T-helper 1 cell treated with Interleukin-12 subunit alpha and Interleukin-12 subunit beta and Interleukin-4 antibody, amounts not matched to agents 30 μg/mL and 1 μg/mL, for 36 hours (primary cell): ENCODE data around the gene ZAR1L.
"Not testable (repeated sequence)": the region's sequence is repeated elsewhere in the genome, so short reads cannot be mapped to it uniquely, and the experiment has no call there.

ENCODE experiments used
- H3K27ac Mint-ChIP-seq: one replicate; pipeline ENCODE4 v1.8.0; 2021; ENCODE audit warnings: mild to moderate bottlenecking, mixed read lengths
- H3K27me3 Mint-ChIP-seq: one replicate; pipeline ENCODE4 v1.8.0; 2021; ENCODE audit warnings: low read depth, mixed read lengths
- H3K36me3 Mint-ChIP-seq: one replicate; pipeline ENCODE4 v1.8.0; 2021; ENCODE audit warnings: low read depth, mixed read lengths
- H3K4me1 Mint-ChIP-seq: one replicate; pipeline ENCODE4 v1.8.0; 2021; ENCODE audit warnings: low read depth, mixed read lengths
- H3K4me3 Mint-ChIP-seq: one replicate; pipeline ENCODE4 v1.8.0; 2021; ENCODE audit warnings: mild to moderate bottlenecking, moderate library complexity, mixed read lengths
- H3K9me3 Mint-ChIP-seq: one replicate; pipeline ENCODE4 v1.8.0; 2021; ENCODE audit warnings: mixed read lengths

The ZAR1L gene, protein sequence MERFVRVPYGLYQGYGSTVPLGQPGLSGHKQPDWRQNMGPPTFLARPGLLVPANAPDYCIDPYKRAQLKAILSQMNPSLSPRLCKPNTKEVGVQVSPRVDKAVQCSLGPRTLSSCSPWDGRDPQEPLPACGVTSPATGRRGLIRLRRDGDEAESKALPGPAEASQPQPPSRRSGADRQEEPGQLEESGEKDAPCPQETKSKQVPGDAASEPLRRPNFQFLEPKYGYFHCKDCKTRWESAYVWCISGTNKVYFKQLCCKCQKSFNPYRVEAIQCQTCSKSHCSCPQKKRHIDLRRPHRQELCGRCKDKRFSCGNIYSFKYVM

DNA sequence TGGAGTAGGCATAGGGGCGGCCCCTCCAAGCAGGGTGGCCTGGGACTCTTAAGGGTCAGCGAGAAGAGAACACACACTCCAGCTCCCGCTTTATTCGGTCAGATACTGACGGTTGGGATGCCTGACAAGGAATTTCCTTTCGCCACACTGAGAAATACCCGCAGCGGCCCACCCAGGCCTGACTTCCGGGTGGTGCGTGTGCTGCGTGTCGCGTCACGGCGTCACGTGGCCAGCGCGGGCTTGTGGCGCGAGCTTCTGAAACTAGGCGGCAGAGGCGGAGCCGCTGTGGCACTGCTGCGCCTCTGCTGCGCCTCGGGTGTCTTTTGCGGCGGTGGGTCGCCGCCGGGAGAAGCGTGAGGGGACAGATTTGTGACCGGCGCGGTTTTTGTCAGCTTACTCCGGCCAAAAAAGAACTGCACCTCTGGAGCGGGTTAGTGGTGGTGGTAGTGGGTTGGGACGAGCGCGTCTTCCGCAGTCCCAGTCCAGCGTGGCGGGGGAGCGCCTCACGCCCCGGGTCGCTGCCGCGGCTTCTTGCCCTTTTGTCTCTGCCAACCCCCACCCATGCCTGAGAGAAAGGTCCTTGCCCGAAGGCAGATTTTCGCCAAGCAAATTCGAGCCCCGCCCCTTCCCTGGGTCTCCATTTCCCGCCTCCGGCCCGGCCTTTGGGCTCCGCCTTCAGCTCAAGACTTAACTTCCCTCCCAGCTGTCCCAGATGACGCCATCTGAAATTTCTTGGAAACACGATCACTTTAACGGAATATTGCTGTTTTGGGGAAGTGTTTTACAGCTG, at the start of gene ZAR1L, which contains the start of gene BRCA2:
TSS of gene ZAR1L (minus strand) at position 126 of the 790 bp plus-strand sequence. CDS start 3,438 bp downstream, outside the sequence.
TSS of gene BRCA2 (plus strand) at position 271 of the 790 bp plus-strand sequence. CDS start 953 bp downstream, outside the sequence.
- no peaks in the 10 kb centered on the region for H3K27me3 Mint-ChIP-seq
- H3K36me3 Mint-ChIP-seq: peaks cover 11% of the 10 kb centered on the region
- H3K4me1 Mint-ChIP-seq: peaks cover 28% of the 10 kb centered on the region
- no peaks in the 10 kb centered on the region for H3K9me3 Mint-ChIP-seq
- H3K4me3 Mint-ChIP-seq: peak within 1 kb of the TSS; percentile 94
- H3K27ac Mint-ChIP-seq: peak within 1 kb of the TSS; percentile 100

DNA sequence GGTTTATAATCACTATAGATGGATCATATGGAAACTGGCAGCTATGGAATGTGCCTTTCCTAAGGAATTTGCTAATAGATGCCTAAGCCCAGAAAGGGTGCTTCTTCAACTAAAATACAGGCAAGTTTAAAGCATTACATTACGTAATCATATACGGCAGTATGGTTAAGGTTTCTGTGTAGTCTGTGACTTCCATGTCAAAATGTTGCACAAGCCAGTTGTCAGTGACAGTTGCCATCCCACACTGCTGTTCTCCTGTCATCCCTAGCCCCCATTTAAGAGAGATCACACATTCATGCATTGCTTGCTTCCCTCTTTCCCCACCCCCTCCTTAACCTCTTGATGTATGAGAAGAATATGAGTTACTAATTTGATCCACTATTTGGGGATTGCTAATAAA, 47.4 kb upstream of the ZAR1L start:
- Mint-ChIP-seq H3K9me3 (no peaks in the 10 kb centered on the region), H3K4me3 (no peak overlapping the region), H3K36me3 (peaks cover 17% of the 10 kb centered on the region), H3K27ac (no peak overlapping the region), H3K27me3 (no peaks in the 10 kb centered on the region), H3K4me1 (peaks cover 1% of the 10 kb centered on the region)

DNA sequence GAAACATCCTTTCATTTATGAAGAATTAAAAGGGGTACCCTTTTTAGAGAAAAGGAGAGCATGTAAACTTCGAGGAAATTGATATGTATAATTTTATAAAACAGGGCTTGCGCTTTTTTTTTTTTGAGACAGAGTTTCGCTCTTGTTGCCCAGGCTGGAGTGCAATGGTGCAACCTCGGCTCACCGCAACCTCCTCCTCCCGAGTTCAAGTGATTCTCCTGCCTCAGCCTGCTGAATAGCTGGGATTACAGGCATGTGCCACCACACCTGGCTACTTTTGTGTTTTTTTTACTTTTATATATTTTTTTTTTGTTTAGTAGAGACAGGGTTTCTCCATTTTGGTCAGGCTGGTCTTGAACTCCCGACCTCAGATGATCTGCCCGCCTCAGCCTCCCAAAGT, 40.8 kb upstream of the ZAR1L start:
- H3K4me3 Mint-ChIP-seq, H3K9me3 Mint-ChIP-seq, H3K27me3 Mint-ChIP-seq, H3K27ac Mint-ChIP-seq, H3K4me1 Mint-ChIP-seq: not testable (repeated sequence)
- peaks cover 17% of the 10 kb centered on the region for H3K36me3 Mint-ChIP-seq

DNA sequence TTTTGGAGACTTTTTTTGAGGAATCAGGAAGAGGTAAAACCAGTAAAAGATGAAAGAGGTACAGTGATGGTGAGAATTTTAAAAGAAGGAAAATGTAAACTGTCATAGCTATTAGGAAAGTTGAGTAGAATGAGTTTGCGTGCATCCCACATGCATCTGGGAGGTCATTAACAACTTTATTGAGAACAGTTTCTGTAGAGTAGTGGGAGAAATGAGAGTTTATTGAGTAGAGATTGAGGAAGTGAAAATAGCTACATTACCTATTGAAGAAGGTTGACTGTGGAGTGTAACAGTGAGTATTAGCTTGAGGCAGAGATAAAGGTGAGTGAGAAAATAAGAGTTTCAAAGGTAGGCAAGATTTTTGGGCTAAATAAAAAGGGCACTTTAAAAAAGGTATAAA, 38.9 kb upstream of the ZAR1L start:
- Mint-ChIP-seq H3K4me1 (peaks cover 10% of the 10 kb centered on the region), H3K36me3 (peaks cover 18% of the 10 kb centered on the region), H3K9me3 (no peaks in the 10 kb centered on the region), H3K27me3 (no peaks in the 10 kb centered on the region), H3K27ac (no peak overlapping the region), H3K4me3 (no peak overlapping the region)

- Mint-ChIP-seq H3K4me1 (peaks cover 23% of the 10 kb centered on the region), H3K36me3 (peaks cover 34% of the 10 kb centered on the region)
- H3K9me3 Mint-ChIP-seq, H3K27me3 Mint-ChIP-seq, H3K4me3 Mint-ChIP-seq, H3K27ac Mint-ChIP-seq: not testable (repeated sequence)
These were observed 35.8 kb upstream of the ZAR1L start for GRCh38 chr13:32350839-32351441.

GRCh38 chr13:32347651-32348050, 32.5 kb upstream of the ZAR1L start:
- Mint-ChIP-seq H3K4me1 (peaks cover 25% of the 10 kb centered on the region), H3K36me3 (peaks cover 34% of the 10 kb centered on the region), H3K27me3 (no peaks in the 10 kb centered on the region), H3K27ac (peak overlapping the region; percentile 63), H3K4me3 (no peak overlapping the region), H3K9me3 (no peaks in the 10 kb centered on the region)

GRCh38 chr13:32340914-32341313, 25.8 kb upstream of the ZAR1L start:
- Mint-ChIP-seq H3K4me3 (no peak overlapping the region), H3K27me3 (no peaks in the 10 kb centered on the region), H3K4me1 (peaks cover 11% of the 10 kb centered on the region)

DNA sequence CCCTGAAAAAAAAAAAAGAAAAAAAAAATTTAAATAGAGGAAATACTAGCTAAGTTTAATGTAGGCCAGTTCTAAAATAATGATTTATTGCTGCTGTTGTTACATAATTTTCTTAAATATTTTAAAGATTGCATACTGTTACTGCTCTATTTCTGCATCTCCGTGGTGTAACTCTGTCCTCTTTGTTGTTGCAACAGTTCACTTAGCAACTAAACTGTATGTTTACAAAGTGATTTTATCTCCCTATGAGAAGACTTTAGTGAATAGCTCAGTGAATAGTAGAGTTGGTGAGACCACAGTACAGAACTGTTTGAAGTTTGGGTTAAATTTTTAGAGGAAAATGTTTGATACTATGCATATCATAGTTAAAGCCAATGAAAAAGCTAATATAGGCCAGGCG, 19.5 kb upstream of the ZAR1L start:
- peaks cover 69% of the 10 kb centered on the region for H3K36me3 Mint-ChIP-seq
- no peak overlapping the region for H3K4me3 Mint-ChIP-seq
- H3K27me3 Mint-ChIP-seq: no peaks in the 10 kb centered on the region
- H3K9me3 Mint-ChIP-seq: peaks cover 13% of the 10 kb centered on the region
- H3K27ac Mint-ChIP-seq: no peak overlapping the region
- peaks cover 5% of the 10 kb centered on the region for H3K4me1 Mint-ChIP-seq

More at GRCh38 chr13:32340914-32341313, 25.8 kb upstream of the ZAR1L start:
- peaks cover 13% of the 10 kb centered on the region for H3K9me3 Mint-ChIP-seq
- H3K27ac Mint-ChIP-seq: no peak overlapping the region
- H3K36me3 Mint-ChIP-seq: peaks cover 34% of the 10 kb centered on the region

DNA sequence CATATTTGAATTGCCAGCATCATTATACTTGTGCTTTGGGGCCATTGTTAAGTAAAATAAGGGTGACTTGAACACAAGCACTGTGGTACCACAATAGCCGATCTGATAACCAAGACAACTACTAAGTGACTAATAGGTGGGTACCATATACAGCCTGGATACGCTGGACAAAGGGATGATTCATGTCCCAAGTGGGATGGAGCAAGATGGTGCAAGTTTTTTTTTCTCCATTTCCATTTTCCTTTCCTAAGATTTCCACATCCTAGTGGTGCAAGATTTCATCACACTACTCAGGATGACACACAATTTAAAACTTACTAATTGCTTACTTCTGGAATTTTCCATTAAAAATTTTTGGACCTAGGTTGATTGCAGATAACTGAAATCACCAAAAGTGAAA, 15.3 kb upstream of the ZAR1L start:
- Mint-ChIP-seq H3K4me3 (no peak overlapping the region), H3K9me3 (peaks cover 5% of the 10 kb centered on the region), H3K4me1 (peaks cover 5% of the 10 kb centered on the region), H3K27me3 (no peaks in the 10 kb centered on the region), H3K27ac (no peak overlapping the region), H3K36me3 (peaks cover 47% of the 10 kb centered on the region)

GRCh38 chr13:32323912-32324311, 8.7 kb upstream of the ZAR1L start:
- H3K4me3 Mint-ChIP-seq: no peak overlapping the region
- peaks cover 32% of the 10 kb centered on the region for H3K36me3 Mint-ChIP-seq
- H3K9me3 Mint-ChIP-seq: no peaks in the 10 kb centered on the region
- peaks cover 21% of the 10 kb centered on the region for H3K4me1 Mint-ChIP-seq
- peak overlapping the region; percentile 13 for H3K27ac Mint-ChIP-seq
- no peaks in the 10 kb centered on the region for H3K27me3 Mint-ChIP-seq

- no peak overlapping the region for H3K4me3 Mint-ChIP-seq
- no peaks in the 10 kb centered on the region for H3K9me3 Mint-ChIP-seq
- no peaks in the 10 kb centered on the region for H3K27me3 Mint-ChIP-seq
- peaks cover 27% of the 10 kb centered on the region for H3K4me1 Mint-ChIP-seq
- H3K27ac Mint-ChIP-seq: no peak overlapping the region
- H3K36me3 Mint-ChIP-seq: peaks cover 24% of the 10 kb centered on the region
These were observed 5.4 kb upstream of the ZAR1L start for GRCh38 chr13:32320528-32320927.

GRCh38 chr13:32317716-32318465, 2.7 kb upstream of the ZAR1L start:
- Mint-ChIP-seq H3K27me3 (no peaks in the 10 kb centered on the region), H3K4me1 (peaks cover 33% of the 10 kb centered on the region), H3K4me3 (no peak overlapping the region), H3K36me3 (peaks cover 18% of the 10 kb centered on the region), H3K9me3 (no peaks in the 10 kb centered on the region), H3K27ac (no peak overlapping the region)

- H3K36me3 Mint-ChIP-seq: peaks cover 18% of the 10 kb centered on the region
- H3K9me3 Mint-ChIP-seq: no peaks in the 10 kb centered on the region
- H3K27ac Mint-ChIP-seq: peak overlapping the region; percentile 100
- no peaks in the 10 kb centered on the region for H3K27me3 Mint-ChIP-seq
- H3K4me3 Mint-ChIP-seq: peak overlapping the region; percentile 94
- H3K4me1 Mint-ChIP-seq: peaks cover 33% of the 10 kb centered on the region
These were observed 1.3 kb upstream of the ZAR1L start for GRCh38 chr13:32316501-32316900.

- H3K36me3 Mint-ChIP-seq: peaks cover 14% of the 10 kb centered on the region
- no peaks in the 10 kb centered on the region for H3K27me3 Mint-ChIP-seq
- peak overlapping the region; percentile 100 for H3K27ac Mint-ChIP-seq
- no peaks in the 10 kb centered on the region for H3K9me3 Mint-ChIP-seq
- peak overlapping the region; percentile 94 for H3K4me3 Mint-ChIP-seq
- H3K4me1 Mint-ChIP-seq: peaks cover 29% of the 10 kb centered on the region
These were observed 821 bp upstream of the ZAR1L start for GRCh38 chr13:32316028-32316339.
